MG63 (cell line): ENCODE measurements around the gene TGM6. TPM values are rescaled to one million over a fixed set of nuclear protein-coding genes. Genes with fewer than 3 reads are reported as not detected.

Experiments used
- DNase-seq: peaks from one replicate; pipeline ENCODE4 v3.0.0-alpha.2; 2020
- H3K27me3 ChIP-seq: fragments of 250-450 bp; sonication (Bioruptor Pico); 2 replicates; pipeline ENCODE4 v1.5.1; 2020; ENCODE audit warnings: mild to moderate bottlenecking, moderate library complexity
- H3K36me3 ChIP-seq: fragments of 250-450 bp; sonication (Bioruptor Pico); 2 replicates; pipeline ENCODE4 v1.5.1; 2020; ENCODE audit warnings: mild to moderate bottlenecking, moderate library complexity
- H3K4me3 ChIP-seq: fragments of 250-450 bp; sonication (Bioruptor Pico); 2 replicates; pipeline ENCODE4 v1.5.1; 2020; ENCODE audit warnings: mild to moderate bottlenecking, moderate library complexity
- H3K9me3 ChIP-seq: fragments of 250-450 bp; sonication (Bioruptor Pico); 2 replicates; pipeline ENCODE4 v1.5.1; 2020; ENCODE audit warnings: mild to moderate bottlenecking, moderate library complexity
- total RNA-seq: library from RNA; depleted of rRNA; stranded (reverse); fragments of >200 nt; shearing (Covaris generic); gene quantifications from 2 replicates; pipeline ENCODE4 v1.2.3, GENCODE V29; 2014; ENCODE audit warnings: low replicate concordance

Gene TGM6
- total RNA-seq, 1 experiment from 2014 or later, result not detected

DNA sequence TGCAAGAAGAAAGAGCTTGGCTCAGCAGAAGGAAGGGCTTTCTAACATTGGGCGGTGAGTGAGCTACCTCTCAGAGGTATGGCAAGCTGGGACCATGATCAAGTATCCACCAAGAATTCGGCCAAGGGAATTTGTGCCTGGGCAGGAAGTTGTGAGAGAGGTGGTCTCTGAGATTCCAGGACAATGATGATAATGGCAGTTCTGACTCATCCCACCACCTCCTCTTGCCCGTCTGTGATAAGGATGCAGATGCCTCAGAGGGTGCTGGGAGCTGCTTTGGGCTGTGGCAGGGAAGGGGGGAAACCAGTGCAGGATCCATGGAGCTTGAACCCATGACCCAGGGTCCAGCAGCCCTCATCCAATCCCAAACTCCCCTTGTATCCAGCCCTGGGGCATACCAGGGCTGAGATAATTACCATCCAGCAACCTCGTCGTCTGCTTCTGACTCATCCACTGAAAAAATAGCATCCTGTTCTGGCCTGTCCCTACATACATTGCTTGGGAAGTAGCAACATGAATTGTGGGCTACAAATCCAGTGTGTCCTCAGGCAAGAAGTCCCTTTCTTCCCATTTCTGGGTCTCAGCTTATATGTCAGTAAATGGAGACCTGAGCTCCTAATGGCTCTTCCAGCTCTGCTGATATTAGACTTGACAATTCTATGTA lies 5.9 kb downstream of the TGM6 start:
- no peaks in the 10 kb centered on the region for H3K27me3 ChIP-seq
- no peaks in the 10 kb centered on the region for H3K36me3 ChIP-seq
- DNase-seq, result no peak
- peaks cover 3% of the 10 kb centered on the region for H3K9me3 ChIP-seq
- no peak overlapping the region for H3K4me3 ChIP-seq

DNA sequence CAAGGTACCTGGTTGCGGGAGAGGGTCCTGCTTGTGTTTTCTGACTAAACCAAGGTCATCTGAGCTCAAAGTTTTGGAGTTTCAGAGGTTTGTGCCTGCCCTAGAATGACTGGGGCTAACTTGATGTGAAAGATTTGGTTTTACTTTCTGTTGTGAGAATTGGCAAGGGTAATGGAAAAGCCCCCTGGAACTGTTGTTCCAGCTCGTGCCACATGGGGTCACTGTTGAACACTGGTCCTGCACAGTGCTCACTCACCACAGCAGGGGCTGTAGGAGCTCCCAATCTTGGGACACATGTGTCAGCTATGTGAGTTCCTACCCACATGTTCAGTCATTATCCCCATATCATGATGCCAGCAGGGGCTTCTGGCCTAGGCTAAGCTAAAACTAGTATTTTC lies 6.5 kb downstream of the TGM6 start:
- Histone ChIP-seq H3K36me3 (no peaks in the 10 kb centered on the region), H3K27me3 (no peaks in the 10 kb centered on the region), H3K4me3 (no peak overlapping the region), H3K9me3 (peaks cover 3% of the 10 kb centered on the region)
- DNase-seq, result no peak

DNA sequence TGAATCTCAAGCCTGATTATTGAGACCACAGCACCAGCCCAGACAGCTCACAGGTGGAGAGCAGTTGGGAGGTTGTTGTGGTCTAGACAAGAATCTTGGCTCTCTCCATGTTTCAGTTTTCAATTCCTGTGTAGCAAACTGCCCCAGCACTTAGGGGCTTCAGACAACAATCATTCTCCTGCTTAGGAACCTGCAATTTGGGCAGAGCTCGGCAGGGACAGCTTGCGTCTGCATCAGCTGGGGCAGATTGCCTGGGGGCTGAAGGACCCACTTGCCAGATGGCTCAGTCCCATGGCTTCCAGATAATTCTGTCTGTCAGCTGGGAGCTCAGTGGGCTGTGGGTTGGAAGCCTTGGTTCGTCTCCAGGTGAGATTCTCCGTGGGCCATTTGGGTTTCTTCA lies 6.9 kb downstream of the TGM6 start:
- no peaks in the 10 kb centered on the region for H3K36me3 ChIP-seq
- no peaks in the 10 kb centered on the region for H3K27me3 ChIP-seq
- peaks cover 3% of the 10 kb centered on the region for H3K9me3 ChIP-seq
- no peak for DNase-seq
- no peak overlapping the region for H3K4me3 ChIP-seq

DNA sequence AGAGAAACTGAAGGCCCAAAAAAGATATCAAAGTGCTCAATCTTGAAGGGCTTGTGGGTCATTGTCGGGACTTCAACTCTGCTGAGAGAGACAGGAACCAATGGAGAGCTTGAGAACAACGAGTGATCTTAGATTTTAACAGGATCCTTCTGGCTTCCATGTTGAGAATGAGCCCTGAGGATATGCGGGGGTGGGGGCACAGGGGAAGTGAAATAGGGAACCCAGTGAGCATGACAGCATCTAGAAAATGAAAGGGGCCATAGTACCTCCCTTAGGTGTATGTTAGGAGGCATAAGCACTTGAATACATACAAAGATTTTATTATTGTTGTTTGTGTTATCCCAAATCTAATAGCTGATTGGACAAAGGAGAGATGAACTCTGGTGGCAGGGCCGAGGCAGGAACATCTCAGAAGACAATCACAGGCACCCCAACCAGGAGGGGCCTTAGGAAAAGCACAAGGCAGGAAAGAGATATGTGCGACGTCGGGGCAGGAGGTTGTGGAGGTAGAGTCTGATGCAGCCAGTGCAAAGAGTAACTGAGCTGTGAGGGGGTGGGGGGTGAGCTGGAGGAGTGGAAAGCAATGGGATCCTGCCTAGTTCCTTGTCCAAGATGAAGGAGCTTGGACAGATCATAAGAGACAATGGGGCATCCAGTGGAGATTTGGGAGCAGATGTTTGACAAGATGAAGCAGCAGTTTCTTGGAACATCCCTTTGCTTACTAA lies 10.4 kb downstream of the TGM6 start:
- Histone ChIP-seq H3K27me3 (no peaks in the 10 kb centered on the region), H3K4me3 (no peak overlapping the region), H3K36me3 (no peaks in the 10 kb centered on the region), H3K9me3 (peaks cover 3% of the 10 kb centered on the region)
- DNase-seq, result no peak

DNA sequence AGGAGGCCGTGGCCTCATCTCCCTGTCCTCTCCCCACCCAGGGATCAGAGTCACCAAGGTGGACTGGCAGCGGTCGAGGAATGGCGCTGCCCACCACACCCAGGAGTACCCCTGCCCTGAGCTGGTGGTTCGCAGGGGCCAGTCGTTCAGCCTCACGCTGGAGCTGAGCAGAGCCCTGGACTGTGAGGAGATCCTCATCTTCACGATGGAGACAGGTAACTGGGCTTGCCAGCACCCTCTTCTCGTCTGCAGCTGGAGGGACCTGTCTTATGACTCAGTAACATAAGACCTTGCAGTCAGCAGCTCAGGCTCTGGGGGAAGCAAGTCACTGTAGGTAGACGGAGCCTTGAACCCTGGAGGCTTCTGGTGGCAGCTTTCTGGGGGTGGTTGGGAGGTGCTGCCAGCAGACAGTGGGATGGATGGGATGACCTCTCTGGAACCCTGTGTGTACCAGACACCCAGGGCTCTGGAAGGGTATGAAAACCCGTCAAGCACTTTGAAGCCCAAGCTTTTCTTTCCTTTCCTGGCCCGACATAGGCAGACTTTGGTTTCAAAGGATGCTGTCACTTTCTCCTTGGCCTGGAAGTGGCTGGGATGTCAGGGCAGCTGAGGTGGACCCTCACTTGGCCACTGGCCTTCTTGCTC lies 13.8 kb downstream of the TGM6 start:
- Histone ChIP-seq H3K9me3 (no peaks in the 10 kb centered on the region), H3K4me3 (no peak overlapping the region), H3K27me3 (no peaks in the 10 kb centered on the region), H3K36me3 (no peaks in the 10 kb centered on the region)
- no peak for DNase-seq

DNA sequence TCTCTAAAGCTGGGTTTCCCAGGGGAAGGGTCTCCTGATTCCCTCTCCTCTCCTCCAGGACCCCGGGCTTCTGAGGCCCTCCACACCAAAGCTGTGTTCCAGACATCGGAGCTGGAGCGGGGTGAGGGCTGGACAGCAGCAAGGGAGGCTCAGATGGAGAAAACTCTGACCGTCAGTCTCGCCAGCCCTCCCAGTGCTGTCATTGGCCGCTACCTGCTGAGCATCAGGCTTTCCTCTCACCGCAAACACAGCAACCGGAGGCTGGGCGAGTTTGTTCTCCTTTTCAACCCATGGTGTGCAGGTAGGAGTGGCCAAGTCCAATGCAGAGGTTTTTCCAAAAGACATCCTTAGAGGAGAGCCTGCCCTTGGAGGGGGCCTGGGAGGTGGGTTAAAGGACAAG lies 14.4 kb downstream of the TGM6 start:
- no peaks in the 10 kb centered on the region for H3K27me3 ChIP-seq
- H3K4me3 ChIP-seq, result no peak overlapping the region
- DNase-seq, result no peak
- H3K9me3 ChIP-seq, result no peaks in the 10 kb centered on the region
- H3K36me3 ChIP-seq, result no peaks in the 10 kb centered on the region

DNA sequence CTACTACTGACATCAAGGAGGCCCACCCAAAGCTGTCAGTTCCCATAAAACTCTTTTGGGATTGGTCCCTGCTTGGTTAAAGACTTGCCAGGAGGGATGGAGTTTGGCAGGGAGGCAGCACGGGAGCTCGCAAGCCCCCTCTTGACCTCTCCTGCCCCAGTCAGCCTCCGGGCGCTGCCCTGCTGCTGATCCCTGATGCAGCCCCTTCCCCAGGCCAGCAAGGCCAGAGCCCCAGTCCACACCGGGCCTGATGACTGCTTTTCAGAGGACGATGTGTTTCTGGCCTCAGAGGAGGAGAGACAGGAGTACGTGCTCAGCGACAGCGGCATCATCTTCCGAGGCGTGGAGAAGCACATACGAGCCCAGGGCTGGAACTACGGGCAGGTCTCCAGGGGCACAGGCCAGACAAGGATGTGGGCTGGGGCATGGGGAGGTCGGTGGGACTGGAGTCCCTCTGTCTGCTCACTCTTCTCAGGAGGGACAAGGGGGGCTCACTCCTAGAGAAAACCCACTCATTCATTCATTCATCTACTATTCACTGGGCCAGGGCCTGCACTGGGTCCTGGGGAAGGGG lies 15.6 kb downstream of the TGM6 start:
- H3K36me3 ChIP-seq, result no peaks in the 10 kb centered on the region
- no peaks in the 10 kb centered on the region for H3K27me3 ChIP-seq
- no peak for DNase-seq
- no peak overlapping the region for H3K4me3 ChIP-seq
- no peaks in the 10 kb centered on the region for H3K9me3 ChIP-seq

DNA sequence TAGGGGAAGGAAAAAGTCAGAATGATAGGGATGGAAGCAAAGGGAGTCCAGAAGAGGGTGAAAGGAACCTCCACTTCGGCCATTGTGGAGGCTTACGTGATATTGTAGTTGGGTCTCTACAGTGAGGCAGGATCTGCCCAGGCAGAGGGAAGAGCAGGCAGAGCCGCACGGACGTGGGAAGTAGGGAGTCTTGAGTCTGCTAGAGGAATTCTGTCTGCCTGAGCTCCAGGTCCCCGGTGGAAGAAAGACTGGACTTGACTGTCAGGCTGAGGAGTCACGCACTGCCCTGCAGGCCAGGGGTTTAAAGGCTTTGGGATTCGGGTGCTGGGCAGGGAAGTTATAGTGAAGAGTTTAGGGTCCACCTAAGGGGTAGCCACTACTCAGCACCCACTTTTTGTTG lies 16.4 kb downstream of the TGM6 start:
- H3K4me3 ChIP-seq, result no peak overlapping the region
- H3K27me3 ChIP-seq, result no peaks in the 10 kb centered on the region
- no peaks in the 10 kb centered on the region for H3K9me3 ChIP-seq
- H3K36me3 ChIP-seq, result no peaks in the 10 kb centered on the region
- no peak for DNase-seq

DNA sequence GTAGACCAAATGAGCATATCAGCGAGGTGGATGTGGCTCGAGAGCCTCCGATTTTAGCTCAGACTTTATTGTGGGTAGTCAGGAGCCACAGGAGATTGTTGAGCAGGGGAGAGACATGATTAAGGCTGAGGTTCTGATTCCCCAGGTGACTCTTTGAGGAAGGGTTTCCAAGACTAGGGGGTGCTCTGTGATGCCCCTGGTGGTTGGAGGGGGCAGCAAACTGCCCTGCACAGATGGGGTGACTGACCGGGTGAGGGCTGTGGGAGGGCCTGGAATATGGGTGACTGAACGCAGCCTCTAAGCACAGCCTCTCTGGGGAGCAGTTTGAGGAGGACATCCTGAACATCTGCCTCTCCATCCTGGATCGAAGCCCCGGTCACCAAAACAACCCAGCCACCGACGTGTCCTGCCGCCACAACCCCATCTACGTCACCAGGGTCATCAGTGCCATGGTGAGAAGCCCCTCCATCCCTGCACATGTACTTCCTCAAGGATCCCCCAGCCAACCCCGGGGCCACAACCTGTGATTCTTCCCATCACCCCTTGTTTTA lies 17.0 kb downstream of the TGM6 start:
- Histone ChIP-seq H3K9me3 (no peaks in the 10 kb centered on the region), H3K36me3 (no peaks in the 10 kb centered on the region), H3K27me3 (no peaks in the 10 kb centered on the region), H3K4me3 (no peak overlapping the region)
- no peak for DNase-seq

DNA sequence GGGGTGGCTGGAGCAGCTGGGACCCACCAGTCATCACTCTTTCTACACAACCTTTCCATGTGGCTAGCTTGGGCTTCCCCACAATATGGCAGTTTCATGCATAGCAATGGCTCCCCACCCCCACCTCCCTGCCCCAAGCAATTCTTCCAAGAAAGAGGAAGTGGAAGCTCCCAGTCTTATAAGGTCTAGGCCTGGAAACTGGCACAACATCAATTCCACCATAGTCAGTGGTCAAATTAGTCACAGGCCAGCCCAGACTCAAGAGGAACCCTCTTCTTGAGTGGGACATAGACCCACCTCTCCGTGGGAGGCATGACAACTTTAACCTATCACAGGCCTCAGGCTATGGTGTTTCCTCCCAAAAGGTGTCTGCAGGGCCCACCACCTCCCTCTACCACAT lies 17.7 kb downstream of the TGM6 start:
- no peaks in the 10 kb centered on the region for H3K9me3 ChIP-seq

DNA sequence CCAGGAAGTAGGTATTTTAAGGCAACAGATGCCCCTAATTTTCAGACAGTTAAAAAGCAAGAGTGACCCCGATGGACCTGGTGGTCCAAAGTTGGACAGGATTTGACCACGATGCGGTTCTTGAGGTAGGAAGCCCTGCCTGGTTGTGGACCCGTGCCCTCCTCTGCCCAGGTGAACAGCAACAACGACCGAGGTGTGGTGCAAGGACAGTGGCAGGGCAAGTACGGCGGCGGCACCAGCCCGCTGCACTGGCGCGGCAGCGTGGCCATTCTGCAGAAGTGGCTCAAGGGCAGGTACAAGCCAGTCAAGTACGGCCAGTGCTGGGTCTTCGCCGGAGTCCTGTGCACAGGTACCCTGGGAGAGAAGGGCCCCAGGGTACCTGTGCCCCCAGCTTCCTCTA lies 18.7 kb downstream of the TGM6 start:
- H3K27me3 ChIP-seq, result no peaks in the 10 kb centered on the region
- H3K4me3 ChIP-seq, result no peak overlapping the region
- H3K36me3 ChIP-seq, result no peaks in the 10 kb centered on the region
- DNase-seq, result no peak
- no peaks in the 10 kb centered on the region for H3K9me3 ChIP-seq

More for the DNA sequence above, 17.7 kb downstream of the TGM6 start:
- no peak overlapping the region for H3K4me3 ChIP-seq
- no peaks in the 10 kb centered on the region for H3K27me3 ChIP-seq
- DNase-seq, result no peak
- H3K36me3 ChIP-seq, result no peaks in the 10 kb centered on the region

DNA sequence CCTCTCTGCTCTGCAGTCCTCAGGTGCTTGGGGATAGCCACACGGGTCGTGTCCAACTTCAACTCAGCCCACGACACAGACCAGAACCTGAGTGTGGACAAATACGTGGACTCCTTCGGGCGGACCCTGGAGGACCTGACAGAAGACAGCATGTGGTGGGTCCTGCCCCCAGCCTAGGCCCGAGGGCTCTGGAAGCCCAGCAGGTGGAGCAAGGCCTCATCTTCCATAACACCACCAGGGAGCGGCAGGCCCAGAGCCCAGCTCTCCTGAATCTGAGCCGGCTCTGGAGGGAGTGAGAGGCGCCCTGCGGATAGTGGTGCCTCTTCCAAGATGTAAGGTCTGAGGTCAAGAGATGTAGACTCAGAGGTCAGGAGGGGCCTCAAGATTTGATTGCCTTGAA lies 19.6 kb downstream of the TGM6 start:
- Histone ChIP-seq H3K36me3 (no peaks in the 10 kb centered on the region), H3K9me3 (no peaks in the 10 kb centered on the region), H3K4me3 (no peak overlapping the region), H3K27me3 (no peaks in the 10 kb centered on the region)
- no peak for DNase-seq

DNA sequence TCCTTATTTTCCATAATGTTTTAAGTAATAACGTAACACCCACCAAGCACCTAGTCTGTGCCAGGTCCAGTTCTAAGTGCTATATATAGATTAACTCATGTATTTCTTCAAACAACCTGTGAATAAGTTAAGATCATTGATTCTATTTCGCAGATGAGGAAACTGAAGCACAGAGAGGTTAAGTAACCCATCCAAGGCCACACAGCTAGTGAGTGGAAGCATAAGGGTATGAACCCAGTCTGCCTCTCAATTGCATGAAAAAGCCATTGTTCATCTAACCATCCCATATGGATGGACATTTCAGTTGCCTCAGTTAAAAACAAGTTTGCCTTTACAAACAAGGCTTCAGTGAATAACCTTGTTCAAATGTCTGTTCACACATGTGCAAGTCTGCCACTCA lies 20.8 kb downstream of the TGM6 start:
- Histone ChIP-seq H3K27me3 (no peaks in the 10 kb centered on the region), H3K4me3 (no peak overlapping the region), H3K36me3 (no peaks in the 10 kb centered on the region), H3K9me3 (no peaks in the 10 kb centered on the region)
- DNase-seq, result no peak

DNA sequence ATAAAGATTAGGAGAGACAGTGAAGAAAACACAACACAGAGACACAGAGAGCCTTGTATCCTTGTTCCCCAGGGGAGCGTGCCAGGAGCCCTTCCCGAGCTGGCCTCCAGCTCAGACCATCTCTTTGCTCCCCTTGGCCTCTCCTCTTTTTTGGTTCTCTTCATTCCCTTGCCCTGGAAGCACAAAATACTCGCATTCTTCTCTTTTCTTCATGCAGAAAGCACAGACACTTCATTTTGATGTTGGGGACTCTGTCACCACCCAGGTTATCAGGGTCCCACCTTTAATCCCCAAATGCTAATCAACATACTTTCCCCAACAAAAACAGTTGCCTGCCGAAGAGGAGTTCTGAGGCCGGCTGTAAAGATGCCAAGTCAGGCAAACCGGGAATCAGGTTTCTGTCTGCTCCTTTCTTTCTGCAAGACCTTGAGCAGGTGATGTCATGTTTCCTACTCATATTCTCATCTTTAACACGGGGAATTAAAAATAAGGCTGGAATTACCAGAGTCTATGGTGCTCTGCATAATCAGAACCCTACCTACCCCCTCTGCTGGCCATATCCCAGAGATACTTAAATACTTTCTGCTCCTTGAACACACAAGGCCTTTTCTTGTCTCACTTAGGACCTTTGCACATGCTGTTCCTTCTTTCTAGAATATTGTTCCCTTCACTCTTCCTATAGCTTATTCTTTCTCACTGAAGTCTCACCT lies 21.7 kb downstream of the TGM6 start:
- no peak overlapping the region for H3K4me3 ChIP-seq
- no peak for DNase-seq
- H3K36me3 ChIP-seq, result no peaks in the 10 kb centered on the region
- H3K27me3 ChIP-seq, result no peaks in the 10 kb centered on the region
- no peaks in the 10 kb centered on the region for H3K9me3 ChIP-seq

DNA sequence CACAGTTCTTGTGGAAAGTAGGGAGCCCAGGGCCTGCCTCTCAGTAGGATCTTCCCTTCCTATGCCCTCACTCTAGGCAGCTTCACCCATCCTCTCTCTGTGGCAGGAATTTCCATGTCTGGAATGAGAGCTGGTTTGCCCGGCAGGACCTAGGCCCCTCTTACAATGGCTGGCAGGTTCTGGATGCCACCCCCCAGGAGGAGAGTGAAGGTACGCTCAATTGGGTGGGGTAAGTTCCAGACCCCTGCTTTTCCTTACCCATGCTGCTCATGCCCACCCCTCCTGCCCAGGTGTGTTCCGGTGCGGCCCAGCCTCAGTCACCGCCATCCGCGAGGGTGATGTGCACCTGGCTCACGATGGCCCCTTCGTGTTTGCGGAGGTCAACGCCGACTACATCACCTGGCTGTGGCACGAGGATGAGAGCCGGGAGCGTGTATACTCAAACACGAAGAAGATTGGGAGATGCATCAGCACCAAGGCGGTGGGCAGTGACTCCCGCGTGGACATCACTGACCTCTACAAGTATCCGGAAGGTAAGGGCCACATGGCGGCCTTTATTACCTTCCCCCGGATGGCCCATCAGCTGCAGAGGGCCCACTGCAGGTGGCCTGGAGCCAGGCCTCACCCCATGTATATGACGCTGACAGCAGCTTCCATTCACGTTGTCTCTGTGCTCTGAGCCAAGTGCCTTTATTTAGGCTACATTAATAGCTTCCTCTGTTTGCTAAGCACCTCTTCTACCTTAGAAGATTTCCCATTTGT lies 22.8 kb downstream of the TGM6 start:
- no peak for DNase-seq
- no peaks in the 10 kb centered on the region for H3K9me3 ChIP-seq
- no peaks in the 10 kb centered on the region for H3K36me3 ChIP-seq
- no peaks in the 10 kb centered on the region for H3K27me3 ChIP-seq
- no peak overlapping the region for H3K4me3 ChIP-seq

DNA sequence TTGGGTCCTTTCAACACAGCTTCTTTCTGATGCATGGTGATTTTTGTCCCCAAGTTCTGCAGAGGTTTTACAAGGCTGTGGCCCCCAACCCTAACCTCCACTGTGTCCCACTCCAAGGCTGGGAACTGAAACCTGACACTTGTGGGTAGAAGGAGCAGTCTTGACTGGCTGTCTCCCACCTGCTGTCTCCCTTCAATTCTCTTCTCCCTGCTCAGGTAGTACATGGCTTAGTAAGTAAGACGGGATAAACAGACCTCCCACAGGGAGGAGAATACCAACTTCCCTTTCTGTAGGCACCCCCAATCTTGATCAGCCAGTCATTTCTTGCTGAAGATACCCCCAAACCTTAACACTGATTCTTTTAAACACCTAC lies 25.0 kb downstream of the TGM6 start:
- no peaks in the 10 kb centered on the region for H3K27me3 ChIP-seq
- H3K4me3 ChIP-seq, result no peak overlapping the region
- DNase-seq, result no peak
- no peaks in the 10 kb centered on the region for H3K36me3 ChIP-seq
- H3K9me3 ChIP-seq, result no peaks in the 10 kb centered on the region
